ENCODE results near the gene CEBPZ.
A peak's percentile ranks its signal among the peaks of the same experiment; 100 is the strongest.

Gene CEBPZ

DNA sequence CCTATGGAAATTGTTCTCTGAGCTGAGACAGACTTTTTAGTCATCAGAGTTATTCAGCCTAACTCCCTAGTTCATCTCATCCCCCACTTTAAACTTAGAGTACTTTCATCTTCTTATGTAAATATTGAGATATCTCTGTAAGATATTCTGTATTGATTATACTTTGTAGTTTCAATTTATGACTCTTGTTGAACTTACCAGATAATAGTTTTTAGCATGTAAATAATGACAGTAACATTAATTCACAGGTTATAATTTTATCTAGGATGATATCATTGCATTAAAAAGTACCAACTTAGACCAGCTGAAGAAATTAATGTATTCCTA, 59.8 kb downstream of the CEBPZ start:
- no peak for DNase-seq

DNA sequence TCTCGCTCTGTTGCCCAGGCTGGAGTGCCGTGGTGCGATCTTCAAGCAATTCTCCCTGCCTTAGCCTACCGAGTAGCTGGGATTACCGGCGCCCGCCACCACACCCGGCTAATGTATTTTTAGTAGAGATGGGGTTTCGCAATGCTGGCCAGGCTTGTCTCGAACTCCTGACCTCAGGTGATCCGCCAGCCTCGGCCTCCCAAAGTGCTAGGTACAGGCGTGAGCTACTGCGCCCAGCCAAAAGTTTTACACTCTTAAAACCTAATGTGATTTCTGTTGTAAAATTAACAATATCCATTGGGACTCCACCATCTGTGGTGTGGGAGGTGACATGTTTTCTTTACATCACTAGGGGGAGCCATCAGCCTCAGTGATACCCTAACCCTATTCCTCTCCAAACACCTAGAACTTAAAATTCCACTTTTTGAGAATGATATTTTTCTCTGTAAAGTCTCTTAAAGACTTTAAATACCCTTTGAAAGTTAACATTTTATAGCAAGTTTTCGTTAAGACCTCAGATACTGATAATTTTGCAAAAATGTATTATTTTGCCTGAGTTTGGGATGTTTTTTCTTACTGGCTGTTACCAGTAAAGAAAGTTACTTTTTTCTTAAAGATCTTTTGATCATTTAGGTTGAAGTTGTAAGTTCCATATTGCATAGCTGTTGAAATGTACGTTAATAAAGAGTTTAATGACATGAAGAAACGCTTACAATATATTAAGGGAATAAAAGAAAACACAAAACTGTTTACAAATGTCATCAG, 63.0 kb downstream of the CEBPZ start:
- peak; percentile 1 for DNase-seq

- no peak for DNase-seq
These were observed 63.7 kb downstream of the CEBPZ start for GRCh38 chr2:37167636-37168180.

DNA sequence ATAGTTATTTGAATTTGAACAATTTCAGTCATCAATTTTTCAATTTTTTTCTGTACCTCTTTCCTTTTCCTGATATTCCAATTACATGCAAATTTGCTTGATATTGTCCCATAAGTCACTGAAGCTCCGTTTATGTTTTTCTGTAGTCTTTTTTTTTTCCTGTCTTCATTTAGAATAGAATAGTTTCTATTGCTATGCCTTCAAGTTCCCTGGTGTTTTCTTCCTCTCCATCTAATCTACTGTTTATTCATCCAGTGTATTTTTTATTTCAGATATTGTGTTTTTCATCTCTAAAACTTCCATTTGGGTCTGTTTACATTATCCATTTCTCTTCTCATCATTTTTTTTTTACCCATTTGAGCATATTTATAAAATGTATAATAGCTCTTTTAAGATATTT, 66.6 kb downstream of the CEBPZ start:
- no peak for DNase-seq

GRCh38 chr2:37156857-37157714, 74.3 kb downstream of the CEBPZ start, which contains the start of gene EIF2AK2:
Gene EIF2AK2 (minus strand): TSS chr2:37156980. CDS start chr2:37147806, 9,174 bp downstream.
- DNase-seq, result peak; percentile 73

- DNase-seq, result no peak
These were observed 75.1 kb downstream of the CEBPZ start for GRCh38 chr2:37156071-37156856.

DNA sequence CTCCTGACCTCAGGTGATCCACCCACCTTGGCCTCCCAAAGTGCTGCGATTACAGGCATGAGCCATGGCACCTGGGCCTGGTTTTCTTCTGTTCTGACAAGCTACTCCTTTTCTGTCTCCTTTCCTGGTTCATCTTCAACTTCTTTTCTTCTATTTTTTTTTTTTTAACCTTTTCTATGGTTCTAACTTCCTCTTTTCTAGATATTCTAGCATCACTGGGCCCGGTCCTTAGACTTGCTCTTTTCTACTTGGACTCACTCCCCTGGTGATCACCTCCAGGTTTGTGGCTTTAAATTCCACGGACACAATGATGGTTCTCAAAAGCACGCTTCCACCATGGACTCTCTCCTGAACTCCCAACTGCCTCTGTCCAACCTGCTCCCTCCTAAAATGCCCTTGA, 76.6 kb downstream of the CEBPZ start:
- no peak for DNase-seq

DNA sequence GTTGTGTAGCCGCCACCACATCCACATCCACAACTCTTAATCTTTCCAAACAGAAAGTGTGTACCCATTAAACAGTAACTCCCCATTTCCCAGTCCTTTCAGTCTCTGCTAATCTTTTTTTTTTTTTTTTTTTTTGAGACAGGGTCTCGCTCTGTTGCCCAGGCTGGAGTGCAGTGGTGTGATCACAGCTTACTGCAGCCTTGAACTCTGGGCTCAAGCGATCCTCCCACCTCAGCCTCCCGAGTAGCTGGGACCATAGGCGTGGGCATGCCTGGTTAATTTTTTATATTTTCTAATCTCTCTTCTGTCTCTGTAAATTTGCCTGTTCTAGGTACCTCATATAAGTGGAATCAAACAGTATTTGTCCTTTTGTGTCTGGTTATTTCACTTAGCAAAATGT, 78.2 kb downstream of the CEBPZ start:
- no peak for DNase-seq

Data from GDM1 (cell line).